Measurements from ENCODE around the gene SLC35G6.
A peak's percentile ranks its signal among the peaks of the same experiment; 100 is the strongest.
"Not testable (repeated sequence)": the region's sequence is repeated elsewhere in the genome, so short reads cannot be mapped to it uniquely, and the experiment has no call there.

The SLC35G6 gene

GRCh38 chr17:7470457-7470973 is 10.7 kb upstream of the SLC35G6 start:
- not testable (repeated sequence) for H3K27ac ChIP-seq (ENCODE audit: low read length); H3K9me3 ChIP-seq (ENCODE audit: control insufficient read depth in 1 of 2, low read length in 2 of 2); H3K27me3 ChIP-seq (ENCODE audit: low read depth, low read length); H3K4me3 ChIP-seq (ENCODE audit: low read depth in 1 of 2, low read length in 2 of 2)
- H3K36me3 ChIP-seq (ENCODE audit: control insufficient read depth in 1 of 2, insufficient read depth in 2 of 2, low read length in 2 of 2): peaks cover 0 to 14% of the 10 kb centered on the region in 2 donors
- H3K4me1 ChIP-seq (ENCODE audit: control insufficient read depth in 1 of 2, insufficient read depth in 2 of 2, low read length in 2 of 2): peaks cover 10 to 44% of the 10 kb centered on the region in 2 donors

GRCh38 chr17:7471729-7472128 is 9.5 kb upstream of the SLC35G6 start:
- H3K4me3 ChIP-seq (ENCODE audit: low read depth in 1 of 2, low read length in 2 of 2): no peak overlapping the region
- no peaks in the 10 kb centered on the region for H3K27me3 ChIP-seq (ENCODE audit: low read depth, low read length)
- H3K36me3 ChIP-seq (ENCODE audit: control insufficient read depth in 1 of 2, insufficient read depth in 2 of 2, low read length in 2 of 2): peaks cover 0 to 2% of the 10 kb centered on the region in 2 donors
- no peaks in the 10 kb centered on the region for H3K9me3 ChIP-seq (ENCODE audit: control insufficient read depth in 1 of 2, low read length in 2 of 2)
- no peak overlapping the region for H3K27ac ChIP-seq (ENCODE audit: low read length)
- H3K4me1 ChIP-seq (ENCODE audit: control insufficient read depth in 1 of 2, insufficient read depth in 2 of 2, low read length in 2 of 2): peaks cover 17 to 44% of the 10 kb centered on the region in 2 donors

- H3K36me3 ChIP-seq (ENCODE audit: control insufficient read depth in 1 of 2, insufficient read depth in 2 of 2, low read length in 2 of 2); H3K27ac ChIP-seq (ENCODE audit: low read length); H3K4me3 ChIP-seq (ENCODE audit: low read depth in 1 of 2, low read length in 2 of 2); H3K9me3 ChIP-seq (ENCODE audit: control insufficient read depth in 1 of 2, low read length in 2 of 2); H3K27me3 ChIP-seq (ENCODE audit: low read depth, low read length): not testable (repeated sequence)
- peaks cover 27 to 47% of the 10 kb centered on the region in 2 donors for H3K4me1 ChIP-seq (ENCODE audit: control insufficient read depth in 1 of 2, insufficient read depth in 2 of 2, low read length in 2 of 2)
Measured at GRCh38 chr17:7474767-7475166, 6.5 kb upstream of the SLC35G6 start.

GRCh38 chr17:7475764-7476422 is 5.4 kb upstream of the SLC35G6 start:
- H3K4me3 ChIP-seq (ENCODE audit: low read depth in 1 of 2, low read length in 2 of 2): peak overlapping the region in 1 of 2 donors; percentile 32
- no peaks in the 10 kb centered on the region for H3K9me3 ChIP-seq (ENCODE audit: control insufficient read depth in 1 of 2, low read length in 2 of 2)
- H3K36me3 ChIP-seq (ENCODE audit: control insufficient read depth in 1 of 2, insufficient read depth in 2 of 2, low read length in 2 of 2): peaks cover 0 to 7% of the 10 kb centered on the region in 2 donors
- H3K4me1 ChIP-seq (ENCODE audit: control insufficient read depth in 1 of 2, insufficient read depth in 2 of 2, low read length in 2 of 2): peaks cover 29 to 46% of the 10 kb centered on the region in 2 donors
- H3K27ac ChIP-seq (ENCODE audit: low read length): peak overlapping the region; percentile 74
- no peaks in the 10 kb centered on the region for H3K27me3 ChIP-seq (ENCODE audit: low read depth, low read length)

GRCh38 chr17:7476494-7476893 is 4.8 kb upstream of the SLC35G6 start:
- H3K27me3 ChIP-seq (ENCODE audit: low read depth, low read length): no peaks in the 10 kb centered on the region
- peak overlapping the region in 1 of 2 donors; percentile 81 for H3K4me3 ChIP-seq (ENCODE audit: low read depth in 1 of 2, low read length in 2 of 2)
- peak overlapping the region; percentile 74 for H3K27ac ChIP-seq (ENCODE audit: low read length)
- peaks cover 0 to 7% of the 10 kb centered on the region in 2 donors for H3K36me3 ChIP-seq (ENCODE audit: control insufficient read depth in 1 of 2, insufficient read depth in 2 of 2, low read length in 2 of 2)
- peaks cover 29 to 42% of the 10 kb centered on the region in 2 donors for H3K4me1 ChIP-seq (ENCODE audit: control insufficient read depth in 1 of 2, insufficient read depth in 2 of 2, low read length in 2 of 2)
- H3K9me3 ChIP-seq (ENCODE audit: control insufficient read depth in 1 of 2, low read length in 2 of 2): no peaks in the 10 kb centered on the region

GRCh38 chr17:7476951-7477350 is 4.3 kb upstream of the SLC35G6 start:
- peaks cover 29 to 41% of the 10 kb centered on the region in 2 donors for H3K4me1 ChIP-seq (ENCODE audit: control insufficient read depth in 1 of 2, insufficient read depth in 2 of 2, low read length in 2 of 2)
- no peaks in the 10 kb centered on the region for H3K27me3 ChIP-seq (ENCODE audit: low read depth, low read length)
- peaks cover 0 to 7% of the 10 kb centered on the region in 2 donors for H3K36me3 ChIP-seq (ENCODE audit: control insufficient read depth in 1 of 2, insufficient read depth in 2 of 2, low read length in 2 of 2)
- H3K4me3 ChIP-seq (ENCODE audit: low read depth in 1 of 2, low read length in 2 of 2): peak overlapping the region; percentile 75 to 81
- H3K27ac ChIP-seq (ENCODE audit: low read length): peak overlapping the region; percentile 74
- H3K9me3 ChIP-seq (ENCODE audit: control insufficient read depth in 1 of 2, low read length in 2 of 2): no peaks in the 10 kb centered on the region

- H3K4me3 ChIP-seq (ENCODE audit: low read depth in 1 of 2, low read length in 2 of 2): peak overlapping the region; percentile 75 to 81
- no peaks in the 10 kb centered on the region for H3K9me3 ChIP-seq (ENCODE audit: control insufficient read depth in 1 of 2, low read length in 2 of 2)
- peak overlapping the region; percentile 78 for H3K27ac ChIP-seq (ENCODE audit: low read length)
- no peaks in the 10 kb centered on the region for H3K27me3 ChIP-seq (ENCODE audit: low read depth, low read length)
- peaks cover 0 to 7% of the 10 kb centered on the region in 2 donors for H3K36me3 ChIP-seq (ENCODE audit: control insufficient read depth in 1 of 2, insufficient read depth in 2 of 2, low read length in 2 of 2)
- peaks cover 29 to 44% of the 10 kb centered on the region in 2 donors for H3K4me1 ChIP-seq (ENCODE audit: control insufficient read depth in 1 of 2, insufficient read depth in 2 of 2, low read length in 2 of 2)
Measured at GRCh38 chr17:7477392-7478275, 3.6 kb upstream of the SLC35G6 start.

GRCh38 chr17:7478276-7479212 is 2.7 kb upstream of the SLC35G6 start:
- H3K4me1 ChIP-seq (ENCODE audit: control insufficient read depth in 1 of 2, insufficient read depth in 2 of 2, low read length in 2 of 2): peaks cover 29 to 44% of the 10 kb centered on the region in 2 donors

GRCh38 chr17:7479213-7480088 is 1.8 kb upstream of the SLC35G6 start, which contains the start of gene ZBTB4:
TSS of gene ZBTB4 (minus strand) at chr17:7479631. CDS start at chr17:7466801, 12,830 bp downstream.
- H3K4me3 ChIP-seq (ENCODE audit: low read depth in 1 of 2, low read length in 2 of 2): peak within 1 kb of the TSS; percentile 76 to 81
- no peaks in the 10 kb centered on the region for H3K9me3 ChIP-seq (ENCODE audit: control insufficient read depth in 1 of 2, low read length in 2 of 2)
- H3K27me3 ChIP-seq (ENCODE audit: low read depth, low read length): no peaks in the 10 kb centered on the region
- H3K36me3 ChIP-seq (ENCODE audit: control insufficient read depth in 1 of 2, insufficient read depth in 2 of 2, low read length in 2 of 2): peaks cover 0 to 14% of the 10 kb centered on the region in 2 donors
- peak within 1 kb of the TSS; percentile 87 for H3K27ac ChIP-seq (ENCODE audit: low read length)
- H3K4me1 ChIP-seq (ENCODE audit: control insufficient read depth in 1 of 2, insufficient read depth in 2 of 2, low read length in 2 of 2): peaks cover 29 to 43% of the 10 kb centered on the region in 2 donors

More at GRCh38 chr17:7478276-7479212, 2.7 kb upstream of the SLC35G6 start:
- peak overlapping the region; percentile 75 to 81 for H3K4me3 ChIP-seq (ENCODE audit: low read depth in 1 of 2, low read length in 2 of 2)
- peaks cover 0 to 9% of the 10 kb centered on the region in 2 donors for H3K36me3 ChIP-seq (ENCODE audit: control insufficient read depth in 1 of 2, insufficient read depth in 2 of 2, low read length in 2 of 2)
- no peaks in the 10 kb centered on the region for H3K9me3 ChIP-seq (ENCODE audit: control insufficient read depth in 1 of 2, low read length in 2 of 2)
- H3K27me3 ChIP-seq (ENCODE audit: low read depth, low read length): no peaks in the 10 kb centered on the region
- peak overlapping the region; percentile 78 for H3K27ac ChIP-seq (ENCODE audit: low read length)

- Histone ChIP-seq H3K4me3 (ENCODE audit: low read depth in 1 of 2, low read length in 2 of 2) (peak overlapping the region; percentile 75 to 76), H3K27me3 (ENCODE audit: low read depth, low read length) (no peaks in the 10 kb centered on the region), H3K4me1 (ENCODE audit: control insufficient read depth in 1 of 2, insufficient read depth in 2 of 2, low read length in 2 of 2) (peaks cover 29 to 43% of the 10 kb centered on the region in 2 donors), H3K27ac (ENCODE audit: low read length) (peak overlapping the region; percentile 87), H3K36me3 (ENCODE audit: control insufficient read depth in 1 of 2, insufficient read depth in 2 of 2, low read length in 2 of 2) (peaks cover 0 to 14% of the 10 kb centered on the region in 2 donors), H3K9me3 (ENCODE audit: control insufficient read depth in 1 of 2, low read length in 2 of 2) (no peaks in the 10 kb centered on the region)
Measured at GRCh38 chr17:7480089-7480384, 1.2 kb upstream of the SLC35G6 start.
